ENCODE measurements around the gene SYNRG.
A peak's percentile ranks its signal among the peaks of the same experiment; 100 is the strongest.

SYNRG gene

DNA sequence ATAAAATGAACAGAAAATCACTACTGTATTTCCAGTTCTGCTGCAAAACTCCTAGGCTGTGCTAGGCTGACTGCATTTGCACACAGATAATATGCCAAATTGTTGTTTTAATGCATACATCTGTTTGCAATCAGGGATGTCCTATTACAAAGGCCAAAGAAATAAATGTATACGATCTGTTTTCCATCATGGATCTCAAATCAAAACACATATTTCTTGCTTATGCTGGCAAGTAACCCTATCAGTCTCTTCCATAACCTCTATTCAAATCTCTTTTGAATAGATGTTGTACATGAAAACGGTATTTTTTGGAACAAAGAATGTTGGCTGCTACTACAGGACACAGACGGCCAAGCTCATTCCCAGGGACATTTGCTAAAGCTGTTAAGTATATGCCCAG lies 62.9 kb downstream of the SYNRG start:
- TF ChIP-seq CTCF (conservative IDR thresholded peaks at IDR 0.05; ENCODE audit: low read length) = no peak
- peak; percentile 5 for DNase-seq (ENCODE audit: low read depth)
- no peak overlapping the region for H3K4me3 ChIP-seq (ENCODE audit: low read length)

DNA sequence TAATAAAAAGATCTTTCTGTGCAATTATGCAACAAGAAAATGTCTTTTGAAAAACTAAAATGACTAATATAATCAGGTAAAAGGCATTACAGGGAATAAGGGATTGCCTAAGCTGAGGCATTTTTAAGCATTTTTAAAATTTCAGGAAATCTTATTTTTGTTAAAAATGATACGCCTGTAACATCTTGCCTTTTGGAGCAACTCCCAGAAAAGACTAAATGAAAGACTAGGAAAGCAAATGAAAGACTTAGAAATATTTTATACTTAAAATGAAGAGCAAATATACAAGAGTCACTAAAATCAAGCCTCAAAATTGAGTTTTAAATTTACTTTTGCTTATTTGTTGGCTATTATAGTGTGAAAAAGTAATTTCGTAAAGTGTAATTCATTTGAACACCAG lies 63.7 kb downstream of the SYNRG start:
- H3K4me3 ChIP-seq (ENCODE audit: low read length) = no peak overlapping the region
- no peak for DNase-seq (ENCODE audit: low read depth)
- no peak for TF ChIP-seq CTCF (conservative IDR thresholded peaks at IDR 0.05; ENCODE audit: low read length)

GRCh38 chr17:37543637-37544052 lies 65.6 kb downstream of the SYNRG start:
- DNase-seq (ENCODE audit: low read depth) = peak; percentile 48
- TF ChIP-seq CTCF (conservative IDR thresholded peaks at IDR 0.05; ENCODE audit: low read length) = no peak
- no peak overlapping the region for H3K4me3 ChIP-seq (ENCODE audit: low read length)

GRCh38 chr17:37541880-37542660 lies 67.1 kb downstream of the SYNRG start:
- no peak overlapping the region for H3K4me3 ChIP-seq (ENCODE audit: low read length)
- DNase-seq (ENCODE audit: low read depth) = peak; percentile 82
- TF ChIP-seq CTCF (conservative IDR thresholded peaks at IDR 0.05; ENCODE audit: low read length) = no peak

DNA sequence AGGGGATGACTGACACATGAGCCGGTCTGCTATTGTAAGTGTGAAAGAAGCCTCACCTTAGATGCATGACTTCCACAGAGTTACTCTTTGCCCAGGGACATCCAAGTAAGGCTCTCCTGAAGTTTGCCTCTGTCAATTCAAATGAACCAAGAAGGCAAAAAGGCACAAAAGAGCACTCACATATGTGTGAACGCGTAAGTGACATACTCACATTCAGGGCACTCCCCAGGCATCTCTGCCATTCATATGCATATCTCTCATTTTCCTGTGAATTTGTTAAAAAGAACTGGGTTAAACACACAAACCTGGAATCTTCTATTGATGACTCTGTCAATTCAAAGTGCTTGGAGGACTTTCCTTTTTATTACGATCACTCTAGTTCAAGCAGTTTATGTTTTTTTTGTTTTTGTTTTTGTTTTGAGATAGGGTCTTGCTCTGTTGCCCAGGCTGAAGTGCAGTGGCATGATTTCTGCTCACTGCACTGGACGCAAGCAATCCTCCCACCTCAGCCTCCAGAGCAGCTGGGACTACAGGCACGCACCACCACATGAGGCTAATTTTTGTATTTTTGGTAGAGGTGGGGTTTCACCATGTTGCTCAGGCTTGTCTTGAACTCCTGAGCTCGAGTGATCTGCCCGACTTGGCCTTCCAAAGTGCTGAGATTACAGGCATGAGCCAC lies 70.1 kb downstream of the SYNRG start:
- DNase-seq (ENCODE audit: low read depth) = no peak
- TF ChIP-seq CTCF (conservative IDR thresholded peaks at IDR 0.05; ENCODE audit: low read length) = no peak
- no peak overlapping the region for H3K4me3 ChIP-seq (ENCODE audit: low read length)

DNA sequence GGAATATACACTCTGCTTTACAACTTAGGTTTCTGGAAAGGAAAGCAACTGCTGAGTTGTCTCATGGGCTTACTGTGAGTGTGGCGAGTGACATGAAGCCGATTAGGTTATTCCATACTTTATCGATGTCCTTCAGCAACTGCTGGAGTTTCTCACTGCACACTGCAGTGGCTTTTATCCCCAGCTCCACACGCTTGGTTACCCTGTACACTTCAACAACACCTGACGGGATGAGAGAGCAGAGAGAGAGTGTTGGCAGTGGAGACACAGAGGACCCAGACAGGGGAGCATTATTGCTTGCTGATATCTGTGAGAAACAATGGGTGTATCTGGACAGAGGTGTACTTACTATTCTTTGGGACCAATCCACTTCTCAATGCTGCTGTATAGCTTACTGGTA lies 73.3 kb downstream of the SYNRG start:
- TF ChIP-seq CTCF (conservative IDR thresholded peaks at IDR 0.05; ENCODE audit: low read length) = no peak
- no peak overlapping the region for H3K4me3 ChIP-seq (ENCODE audit: low read length)
- DNase-seq (ENCODE audit: low read depth) = no peak

- no peak overlapping the region for H3K4me3 ChIP-seq (ENCODE audit: low read length)
- DNase-seq (ENCODE audit: low read depth) = no peak
- TF ChIP-seq CTCF (conservative IDR thresholded peaks at IDR 0.05; ENCODE audit: low read length) = no peak
Observed at GRCh38 chr17:37532756-37533155, 76.5 kb downstream of the SYNRG start.

Data from AG10803 (cell line).